A549 (cell line): ENCODE data around the gene PCBP4.

Experiments
- CEBPB ChIP-seq, 2 experiments: fragments of >200 bp in 1 of 2; sonication (Bioruptor Twin) in 1 of 2; formaldehyde crosslinking in 1 of 2; IDR thresholded peaks; 2 replicates each; pipeline ENCODE4 v1.6.1; 2012 to 2016
- POLR2A ChIP-seq: IDR thresholded peaks from 2 replicates; pipeline ENCODE4 v1.6.1; 2012; ENCODE audit warnings: mild to moderate bottlenecking, low read length
- RFX5 ChIP-seq: fragments of 450-650 bp; IDR thresholded peaks from 2 replicates; pipeline ENCODE4 v1.7.1; 2014; ENCODE audit warnings: antibody characterized with exemption, mild to moderate bottlenecking, moderate library complexity

DNA sequence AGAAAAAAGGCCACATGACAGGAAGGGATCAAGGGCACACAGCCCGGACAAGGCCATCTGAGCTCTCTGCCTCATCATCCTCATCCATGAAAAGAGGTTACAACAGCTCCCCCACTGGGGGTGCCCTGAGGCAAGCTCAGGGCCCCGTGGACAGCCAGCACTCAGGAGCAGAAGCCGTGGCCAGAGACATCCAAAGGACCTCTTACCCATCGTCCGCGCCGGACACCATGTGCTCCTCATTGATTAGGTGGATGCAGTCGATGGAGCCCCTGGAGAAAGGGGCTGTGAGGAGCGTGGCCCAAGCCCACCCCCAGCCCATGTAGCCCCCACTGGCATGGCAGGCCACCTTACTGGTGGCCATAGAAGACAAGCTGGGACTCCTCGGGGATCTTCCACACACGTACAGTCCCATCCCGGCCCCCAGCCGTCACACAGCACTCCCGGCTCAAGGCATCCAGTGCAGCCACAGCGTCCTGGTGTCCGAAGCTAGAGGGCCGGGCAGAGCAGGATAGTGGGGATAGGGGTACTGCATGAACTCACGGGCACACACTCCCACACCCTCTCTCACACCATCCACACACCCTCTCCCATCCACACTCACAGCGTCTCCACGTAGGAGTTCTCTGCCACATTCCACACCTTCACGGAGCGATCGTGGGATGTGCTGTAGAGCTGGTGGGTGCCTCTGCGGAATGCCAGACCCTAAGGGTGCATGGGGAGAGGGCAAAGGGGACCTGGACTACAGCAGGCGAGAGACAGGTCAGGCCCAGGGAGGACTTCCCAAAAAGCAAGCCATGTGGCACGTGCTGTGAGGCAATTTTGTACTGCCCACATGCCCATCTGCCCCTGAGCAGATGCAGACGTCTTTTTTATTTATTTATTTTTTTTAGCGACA, 32.0 kb downstream of the PCBP4 start:
- no peak for TF ChIP-seq CEBPB (IDR thresholded peaks at IDR 0.05)
- TF ChIP-seq POLR2A: no peak
- TF ChIP-seq RFX5: no peak
